HEK293T (cell line): Measurements from ENCODE around the gene CGA.

ENCODE experiments used
- CTCF ChIA-PET: fragments of 350-600 bp; formaldehyde crosslinking; extraction: SDS; loops from one replicate; lab custom pipeline; 2021; ENCODE audit warnings: antibody characterized with exemption, inconsistent platforms; lab: Yijun Ruan, JAX
- POLR2A ChIA-PET: fragments of 350-600 bp; formaldehyde crosslinking; extraction: SDS; loops from one replicate; lab custom pipeline; 2020; ENCODE audit warnings: antibody characterized with exemption, inconsistent platforms; lab: Yijun Ruan, JAX
- DNase-seq: peaks from one replicate; pipeline ENCODE4 v3.0.0; 2012; ENCODE audit warnings: mixed read lengths; ENCODE audit errors: extremely low spot score
- ARNT ChIP-seq: fragments of 450-650 bp; IDR thresholded peaks from 2 replicates; pipeline ENCODE4 v1.6.1; 2017; ENCODE audit warnings: mild to moderate bottlenecking
- BHLHE40 ChIP-seq: fragments of 450-650 bp; IDR thresholded peaks from 2 replicates; pipeline ENCODE4 v1.6.1; 2016; ENCODE audit warnings: mild to moderate bottlenecking, moderate library complexity, borderline replicate concordance
- CTBP1 ChIP-seq: fragments of 450-650 bp; IDR thresholded peaks from 2 replicates; pipeline ENCODE4 v1.6.1; 2016; ENCODE audit warnings: borderline replicate concordance
- ELF4 ChIP-seq: fragments of 450-650 bp; IDR thresholded peaks from 2 replicates; pipeline ENCODE4 v1.6.1; 2017; ENCODE audit warnings: antibody characterized with exemption
- FOXA1 ChIP-seq: fragments of 450-650 bp; IDR thresholded peaks from 2 replicates; pipeline ENCODE4 v1.6.1; 2016; ENCODE audit warnings: mild to moderate bottlenecking
- FOXK2 ChIP-seq: fragments of 450-650 bp; IDR thresholded peaks from 2 replicates; pipeline ENCODE4 v1.6.1; 2016; ENCODE audit warnings: mild to moderate bottlenecking
- FOXM1 ChIP-seq: fragments of 450-650 bp; IDR thresholded peaks from 2 replicates; pipeline ENCODE4 v1.6.1; 2017; ENCODE audit warnings: mild to moderate bottlenecking, borderline replicate concordance
- HDGF ChIP-seq: fragments of 450-650 bp; IDR thresholded peaks from 2 replicates; pipeline ENCODE4 v1.6.1; 2017; ENCODE audit warnings: antibody characterized with exemption, borderline replicate concordance
- L3MBTL2 ChIP-seq: fragments of 450-650 bp; conservative IDR thresholded peaks from 2 replicates; pipeline ENCODE4 v1.6.1; 2016; ENCODE audit warnings: mild to moderate bottlenecking
- LEF1 ChIP-seq: fragments of 450-650 bp; IDR thresholded peaks from 2 replicates; pipeline ENCODE4 v1.6.1; 2017; ENCODE audit warnings: mild to moderate bottlenecking, borderline replicate concordance
- NFRKB ChIP-seq: fragments of 450-650 bp; IDR thresholded peaks from 2 replicates; pipeline ENCODE4 v1.6.1; 2016; ENCODE audit warnings: mild to moderate bottlenecking, moderate library complexity
- PKNOX1 ChIP-seq: fragments of 450-650 bp; IDR thresholded peaks from 2 replicates; pipeline ENCODE4 v1.6.1; 2016
- SP1 ChIP-seq: fragments of 450-650 bp; IDR thresholded peaks from 2 replicates; pipeline ENCODE4 v1.6.1; 2017
- SUZ12 ChIP-seq: fragments of 450-650 bp; IDR thresholded peaks from 2 replicates; pipeline ENCODE4 v1.6.1; 2016; ENCODE audit warnings: mild to moderate bottlenecking
- TARDBP ChIP-seq: fragments of 450-650 bp; IDR thresholded peaks from 2 replicates; pipeline ENCODE4 v1.6.1; 2016
- ZNF384 ChIP-seq: fragments of 450-650 bp; IDR thresholded peaks from 2 replicates; pipeline ENCODE4 v1.6.1; 2016

Gene CGA

GRCh38 chr6:87099472-87099871 is 4.6 kb upstream of the CGA start:
- TF ChIP-seq HDGF = no peak
- TF ChIP-seq SUZ12 = no peak
- no peak for TF ChIP-seq FOXK2
- TF ChIP-seq FOXM1 = no peak
- TF ChIP-seq BHLHE40 = no peak
- TF ChIP-seq CTBP1 = no peak
- ChIA-PET POLR2A (interaction anchor here (1.0 kb wide), 1 partner anchor 20 kb away, joined by 3 read pairs; no protein-coding TSS in a partner anchor), CTCF (no interaction called here)
- no peak for DNase-seq

GRCh38 chr6:87094576-87094975 is 330 bp downstream of the CGA start:
- TF ChIP-seq NFRKB (no peak), BHLHE40 (no peak), L3MBTL2 (no peak), ELF4 (no peak), SUZ12 (no peak), TARDBP (no peak), ZNF384 (no peak), SP1 (no peak), FOXK2 (no peak), ARNT (no peak), FOXM1 (no peak), LEF1 (no peak), HDGF (no peak), PKNOX1 (no peak), CTBP1 (no peak), FOXA1 (no peak)
- ChIA-PET CTCF (interaction anchor here (1.9 kb wide), 1 partner anchor 16 kb away, joined by 8 read pairs; no protein-coding TSS in a partner anchor), POLR2A (interaction anchor here (0.7 kb wide), 1 partner anchor 36 kb away, joined by 3 read pairs; no protein-coding TSS in a partner anchor)
- no peak for DNase-seq

GRCh38 chr6:87093651-87094050 is 1.3 kb downstream of the CGA start:
- TF ChIP-seq ELF4 (no peak), NFRKB (no peak), BHLHE40 (no peak), SUZ12 (no peak)

GRCh38 chr6:87093199-87093598 is 1.7 kb downstream of the CGA start:
- DNase-seq = no peak
- TF ChIP-seq CTBP1 = no peak
- CTCF ChIA-PET = interaction anchor here (1.9 kb wide), 1 partner anchor 14 kb away, joined by 8 read pairs; no protein-coding TSS in a partner anchor
- POLR2A ChIA-PET = no interaction called here

More at GRCh38 chr6:87093651-87094050, 1.3 kb downstream of the CGA start:
- no peak for DNase-seq
- CTCF ChIA-PET = interaction anchor here (1.9 kb wide), 1 partner anchor 15 kb away, joined by 8 read pairs; no protein-coding TSS in a partner anchor
- POLR2A ChIA-PET = no interaction called here

- DNase-seq = no peak
- ChIA-PET CTCF (interaction anchor here (0.6 to 1.1 kb wide), 2 partner anchors 12 to 14 kb away, joined by 3 to 4 read pairs; no protein-coding TSS in a partner anchor), POLR2A (no interaction called here)
- TF ChIP-seq HDGF = no peak
- no peak for TF ChIP-seq ELF4
- no peak for TF ChIP-seq PKNOX1
Observed at GRCh38 chr6:87092435-87092834, 2.5 kb downstream of the CGA start.

GRCh38 chr6:87089135-87089534 is 5.8 kb downstream of the CGA start:
- no peak for DNase-seq
- ChIA-PET POLR2A (no interaction called here), CTCF (interaction anchor here (2.1 kb wide), 1 partner anchor 10 kb away, joined by 7 read pairs; no protein-coding TSS in a partner anchor)
- no peak for TF ChIP-seq ELF4
- TF ChIP-seq LEF1 = no peak
- TF ChIP-seq CTBP1 = no peak
- TF ChIP-seq FOXM1 = no peak
- TF ChIP-seq HDGF = no peak
- no peak for TF ChIP-seq FOXK2
- no peak for TF ChIP-seq PKNOX1
- no peak for TF ChIP-seq ARNT
- TF ChIP-seq BHLHE40 = no peak

- CTCF ChIA-PET = interaction anchor here (1.3 kb wide), 1 partner anchor 9 kb away, joined by 5 read pairs; no protein-coding TSS in a partner anchor
- no peak for TF ChIP-seq PKNOX1
- TF ChIP-seq L3MBTL2 = no peak
- no peak for TF ChIP-seq HDGF
- no peak for TF ChIP-seq SP1
- no peak for TF ChIP-seq FOXK2
- TF ChIP-seq ZNF384 = no peak
- no peak for TF ChIP-seq FOXA1
- no peak for TF ChIP-seq FOXM1
- TF ChIP-seq ELF4 = no peak
- TF ChIP-seq NFRKB = no peak
- no peak for TF ChIP-seq LEF1
- no peak for TF ChIP-seq CTBP1
- TF ChIP-seq ARNT = no peak
- no peak for TF ChIP-seq SUZ12
- no peak for TF ChIP-seq TARDBP
- no peak for TF ChIP-seq BHLHE40
- POLR2A ChIA-PET = no interaction called here
- DNase-seq = no peak
Observed at GRCh38 chr6:87088076-87088475, 6.8 kb downstream of the CGA start.
